Osteoblast (primary cell): ENCODE data around the gene ZNF286A. TPM values are rescaled to one million over a fixed set of nuclear protein-coding genes. Genes with fewer than 3 reads are reported as not detected.

Experiments
- DNase-seq: peaks from one replicate; pipeline ENCODE4 v3.0.0; 2011; ENCODE audit warnings: low spot score, mixed read lengths; ENCODE audit not compliant: insufficient read length; ENCODE audit errors: missing footprints
- H2AFZ ChIP-seq: 2 replicates; pipeline ENCODE4 v1.6.0; 2011; ENCODE audit warnings: mild to moderate bottlenecking, low read length
- H3K27ac ChIP-seq: 2 replicates; pipeline ENCODE4 v1.5.1; 2011; ENCODE audit warnings: mild to moderate bottlenecking, low read depth, low read length, moderate library complexity
- H3K27me3 ChIP-seq: 2 replicates; pipeline ENCODE4 v1.6.0; 2012; ENCODE audit warnings: mild to moderate bottlenecking, control low read depth, inconsistent platforms, low read length, moderate library complexity; ENCODE audit not compliant: insufficient read depth
- H3K36me3 ChIP-seq: 2 replicates; pipeline ENCODE4 v1.5.1; 2011; ENCODE audit warnings: mild to moderate bottlenecking, low read length, control low read depth, moderate library complexity; ENCODE audit not compliant: insufficient read depth
- H3K4me1 ChIP-seq: 2 replicates; pipeline ENCODE4 v1.5.1; 2011; ENCODE audit warnings: mild to moderate bottlenecking, low read length, control low read depth, moderate library complexity; ENCODE audit not compliant: insufficient read depth
- H3K4me2 ChIP-seq: 2 replicates; pipeline ENCODE4 v1.6.0; 2011; ENCODE audit warnings: mild to moderate bottlenecking, low read length; ENCODE audit not compliant: insufficient read depth
- H3K4me3 ChIP-seq: fragments of 200-600 bp; sonication (generic); 3 replicates; pipeline ENCODE4 v1.5.1; 2012; ENCODE audit warnings: mild to moderate bottlenecking, low read length, inconsistent platforms; ENCODE audit not compliant: insufficient read depth
- H3K79me2 ChIP-seq: 2 replicates; pipeline ENCODE4 v1.6.0; 2012; ENCODE audit warnings: mild to moderate bottlenecking, low read length, control low read depth, inconsistent platforms; ENCODE audit not compliant: insufficient read depth
- H3K9me3 ChIP-seq: 2 replicates; pipeline ENCODE4 v1.5.1; 2011; ENCODE audit warnings: low read depth, low read length, control low read depth
- H4K20me1 ChIP-seq: 2 replicates; pipeline ENCODE4 v1.6.0; 2012; ENCODE audit warnings: mild to moderate bottlenecking, low read length, control low read depth; ENCODE audit not compliant: insufficient read depth
- CTCF ChIP-seq: IDR thresholded peaks from 2 replicates; pipeline ENCODE4 v1.5.1; 2011; ENCODE audit warnings: mild to moderate bottlenecking, low read depth, low read length, moderate library complexity; ENCODE audit errors: extremely low read depth
- total RNA-seq: library from RNA; depleted of rRNA; stranded (reverse); fragments of >200 nt; gene quantifications from 2 replicates; pipeline ENCODE4 v1.2.3, GENCODE V29; 2012

The ZNF286A gene
- total RNA-seq, 1 donor = 39.8 TPM

GRCh38 chr17:15740570-15741120 lies 41.1 kb downstream of the ZNF286A start:
- no peak overlapping the region for H2AFZ ChIP-seq
- H3K27me3 ChIP-seq = peaks cover 5% of the 10 kb centered on the region
- no peak for TF ChIP-seq CTCF

GRCh38 chr17:15741624-15742023 lies 42.1 kb downstream of the ZNF286A start:
- Histone ChIP-seq H3K27me3 (peaks cover 13% of the 10 kb centered on the region), H2AFZ (no peak overlapping the region), H4K20me1 (no peaks in the 10 kb centered on the region), H3K4me3 (no peak overlapping the region), H3K27ac (no peak overlapping the region), H3K4me2 (no peak overlapping the region), H3K9me3 (no peaks in the 10 kb centered on the region), H3K4me1 (no peaks in the 10 kb centered on the region), H3K79me2 (no peaks in the 10 kb centered on the region), H3K36me3 (no peaks in the 10 kb centered on the region)
- no peak for DNase-seq
- no peak for TF ChIP-seq CTCF

More at GRCh38 chr17:15740570-15741120, 41.1 kb downstream of the ZNF286A start:
- H3K4me2 ChIP-seq = no peak overlapping the region
- H3K27ac ChIP-seq = no peak overlapping the region
- no peaks in the 10 kb centered on the region for H3K36me3 ChIP-seq
- H3K79me2 ChIP-seq = no peaks in the 10 kb centered on the region
- H3K4me3 ChIP-seq = no peak overlapping the region
- H3K9me3 ChIP-seq = no peaks in the 10 kb centered on the region
- H3K4me1 ChIP-seq = no peaks in the 10 kb centered on the region
- peak; percentile 46 for DNase-seq
- no peaks in the 10 kb centered on the region for H4K20me1 ChIP-seq

- H3K79me2 ChIP-seq = no peaks in the 10 kb centered on the region
- peaks cover 18% of the 10 kb centered on the region for H3K27me3 ChIP-seq
- DNase-seq = peak; percentile 27
- H3K36me3 ChIP-seq = no peaks in the 10 kb centered on the region
- no peak overlapping the region for H3K4me2 ChIP-seq
- H3K27ac ChIP-seq = no peak overlapping the region
- H3K4me3 ChIP-seq = no peak overlapping the region
- H2AFZ ChIP-seq = no peak overlapping the region
- no peaks in the 10 kb centered on the region for H4K20me1 ChIP-seq
- no peaks in the 10 kb centered on the region for H3K4me1 ChIP-seq
- TF ChIP-seq CTCF = no peak
- no peaks in the 10 kb centered on the region for H3K9me3 ChIP-seq
Observed at GRCh38 chr17:15742051-15742795, 42.7 kb downstream of the ZNF286A start.

GRCh38 chr17:15742921-15743320 lies 43.4 kb downstream of the ZNF286A start:
- Histone ChIP-seq H3K36me3 (no peaks in the 10 kb centered on the region), H3K4me1 (no peaks in the 10 kb centered on the region), H3K4me3 (no peak overlapping the region), H4K20me1 (no peaks in the 10 kb centered on the region), H3K27me3 (peaks cover 18% of the 10 kb centered on the region), H3K27ac (no peak overlapping the region), H3K9me3 (no peaks in the 10 kb centered on the region), H2AFZ (no peak overlapping the region), H3K79me2 (no peaks in the 10 kb centered on the region), H3K4me2 (no peak overlapping the region)
- no peak for TF ChIP-seq CTCF
- DNase-seq = peak; percentile 56
